CD4-positive, alpha-beta T cell treated with Interleukin-15 for 1 hour (primary cell): ENCODE measurements around the gene KIAA1958.
A peak's percentile ranks its signal among the peaks of the same experiment; 100 is the strongest.

ENCODE experiments used
- DNase-seq: peaks from one replicate; pipeline ENCODE4 v3.0.0-alpha.2; 2020

KIAA1958 gene

GRCh38 chr9:112486221-112487007, at the start of gene KIAA1958:
Gene KIAA1958 (plus strand): TSS chr9:112486827. CDS start chr9:112574081, 87,254 bp downstream.
- DNase-seq = peak; percentile 89

- DNase-seq = no peak
Measured at GRCh38 chr9:112437406-112437805, 49.2 kb upstream of the KIAA1958 start.

- no peak for DNase-seq
Measured at GRCh38 chr9:112439171-112439570, 47.5 kb upstream of the KIAA1958 start.

DNA sequence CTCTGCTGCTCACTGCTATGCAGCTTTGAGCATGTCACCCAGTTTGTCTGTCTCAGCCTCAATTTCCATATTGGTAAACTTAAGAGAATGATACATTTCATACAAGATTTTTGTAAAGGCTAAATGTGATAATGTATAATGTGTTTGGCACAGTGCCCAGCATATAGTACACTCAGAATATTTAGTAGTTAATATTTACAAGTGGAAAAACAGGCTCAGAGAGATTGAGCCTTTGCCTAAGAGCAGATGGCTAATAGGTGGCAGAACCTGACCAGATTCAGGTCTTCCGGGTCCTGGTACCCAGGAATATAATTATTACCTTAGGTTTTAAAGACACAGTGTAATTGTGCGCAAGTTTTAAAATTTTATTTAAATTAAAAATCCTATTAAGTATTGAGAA, 46.8 kb upstream of the KIAA1958 start:
- no peak for DNase-seq

DNA sequence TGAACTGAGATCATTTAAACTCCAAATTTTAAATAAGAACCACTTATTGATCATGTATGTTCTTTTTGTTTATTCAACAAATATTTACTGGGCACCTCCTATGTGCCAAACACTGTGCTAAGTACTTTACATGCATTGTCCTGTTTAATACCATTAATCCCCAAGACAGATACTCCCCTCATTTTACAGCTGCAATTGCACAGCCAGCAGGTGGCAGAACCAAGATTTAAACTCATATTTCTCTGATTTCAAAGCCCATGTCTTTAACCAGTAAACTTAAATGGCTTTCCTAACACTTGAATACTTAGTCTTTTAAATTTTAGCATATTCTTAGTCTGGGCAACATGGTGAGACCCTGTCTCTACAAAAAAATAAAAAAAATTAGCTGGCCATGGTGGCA, 43.4 kb upstream of the KIAA1958 start:
- DNase-seq = peak; percentile 29

- no peak for DNase-seq
Measured at GRCh38 chr9:112443636-112444035, 43.0 kb upstream of the KIAA1958 start.

- DNase-seq = no peak
Measured at GRCh38 chr9:112445196-112445595, 41.4 kb upstream of the KIAA1958 start.

DNA sequence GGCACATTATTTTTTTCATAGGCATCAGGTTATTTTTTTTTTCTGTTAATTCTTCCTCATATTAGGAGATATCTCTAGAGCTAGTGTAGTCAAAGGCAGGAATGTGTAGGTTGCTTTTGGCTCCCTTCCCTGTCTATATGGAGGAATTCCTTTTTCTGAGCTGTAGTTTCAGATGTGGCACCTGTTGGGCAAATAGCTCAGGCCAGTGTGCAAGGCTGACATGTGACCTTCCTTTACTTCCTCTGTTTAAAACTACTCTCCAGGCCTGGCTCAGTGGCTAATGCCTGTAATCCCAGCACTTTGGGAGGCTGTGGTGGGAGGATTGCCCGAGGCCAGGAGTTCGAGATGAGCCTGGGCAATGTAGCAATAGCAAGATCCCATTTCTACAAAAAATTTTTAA, 40.5 kb upstream of the KIAA1958 start:
- no peak for DNase-seq

GRCh38 chr9:112446526-112446925, 40.1 kb upstream of the KIAA1958 start:
- DNase-seq = no peak

GRCh38 chr9:112447283-112447761, 39.3 kb upstream of the KIAA1958 start:
- DNase-seq = no peak

DNA sequence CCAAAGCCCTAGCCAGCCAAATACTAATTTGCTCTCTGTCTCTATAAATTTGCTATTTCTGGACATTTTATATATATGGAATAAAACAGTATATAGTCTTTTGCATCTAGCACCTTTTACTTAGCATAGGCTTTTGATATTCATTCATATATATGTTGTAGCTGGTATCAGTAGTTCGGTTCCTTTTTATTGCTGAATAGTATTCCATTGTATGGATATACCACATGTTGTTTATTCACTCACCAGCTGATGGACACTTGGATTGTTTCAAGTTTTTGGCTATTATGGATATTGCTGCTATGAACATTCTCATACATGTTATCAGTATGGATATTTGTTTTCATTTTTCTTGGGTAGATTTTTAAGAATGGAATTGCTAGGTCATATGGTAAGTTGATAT, 23.8 kb upstream of the KIAA1958 start:
- DNase-seq = no peak

DNA sequence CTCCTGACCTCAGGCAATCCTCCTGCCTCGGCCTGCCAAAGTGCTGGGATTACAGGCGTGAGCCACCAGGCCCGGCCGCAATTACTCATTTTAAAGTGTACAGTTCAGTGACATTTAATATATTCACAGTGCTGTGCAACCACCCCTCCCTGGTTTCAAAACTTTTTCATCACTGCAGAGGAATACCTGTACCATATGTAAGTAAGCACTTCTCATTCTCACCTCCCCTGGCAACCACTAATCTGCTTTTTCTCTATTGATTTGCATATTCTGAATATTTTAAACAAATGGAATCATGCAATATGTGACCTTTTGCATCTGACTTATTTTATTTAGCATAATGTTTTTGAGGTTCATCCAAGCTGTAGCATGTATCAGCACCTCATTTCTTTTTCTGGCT, 21.3 kb upstream of the KIAA1958 start:
- DNase-seq = no peak

DNA sequence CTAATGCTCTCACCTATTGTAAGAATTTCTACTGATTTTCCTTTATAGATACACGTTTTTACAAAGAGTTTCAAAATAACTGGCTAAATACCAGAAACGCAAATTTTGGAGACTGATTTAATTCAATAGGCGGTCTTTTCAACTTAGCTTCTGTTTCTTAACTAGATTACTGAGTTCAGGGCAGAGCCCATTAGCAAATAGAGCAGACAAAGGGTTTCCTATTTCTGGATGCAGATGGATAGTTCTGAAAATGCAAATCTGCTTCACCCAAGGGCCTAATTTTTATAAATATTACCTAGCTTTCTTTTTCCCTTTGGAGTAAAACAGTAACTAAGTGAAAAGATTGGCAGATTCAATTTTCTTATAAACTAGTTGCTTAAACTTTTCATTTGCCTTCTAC, 13.6 kb upstream of the KIAA1958 start:
- DNase-seq = no peak

DNA sequence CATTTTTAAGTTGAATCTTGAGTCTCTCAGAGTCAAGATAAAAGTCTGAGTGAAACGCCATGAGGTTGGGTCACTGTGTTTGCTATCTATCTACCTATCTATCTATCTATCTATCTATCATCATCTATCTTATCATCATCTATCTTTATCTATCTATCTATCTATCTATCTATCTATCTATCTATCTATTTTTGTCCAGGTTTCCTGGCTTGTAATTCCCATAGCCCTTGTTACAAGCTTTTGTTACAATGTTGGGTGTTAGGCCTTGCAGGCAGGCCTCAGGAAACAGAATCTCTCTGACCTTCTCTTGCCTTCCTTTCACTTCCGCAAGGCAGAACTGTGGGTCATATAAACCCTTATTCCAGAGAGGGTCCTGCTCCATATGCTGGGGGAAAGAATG, 12.6 kb upstream of the KIAA1958 start:
- no peak for DNase-seq

GRCh38 chr9:112475318-112475717, 11.3 kb upstream of the KIAA1958 start:
- DNase-seq = no peak

DNA sequence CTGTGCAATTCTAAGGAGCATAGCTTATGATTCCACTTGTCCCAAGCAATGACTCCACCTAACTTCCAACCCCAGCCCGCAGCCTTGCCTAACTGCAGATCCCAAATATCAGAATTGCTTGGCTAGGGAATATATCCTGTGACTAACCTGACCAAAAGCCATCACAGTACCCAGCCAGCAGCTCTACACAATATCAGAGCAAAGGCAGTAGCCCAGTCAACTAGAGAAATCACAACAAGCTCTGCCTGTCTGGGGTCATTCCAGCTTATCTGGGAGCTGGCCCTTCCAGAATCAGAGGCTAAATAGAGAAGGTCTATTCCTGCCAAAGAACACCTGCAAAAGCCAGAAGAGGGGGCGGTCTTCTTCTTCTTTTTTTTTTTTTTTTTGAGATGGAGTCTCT, 9.3 kb upstream of the KIAA1958 start:
- DNase-seq = no peak

GRCh38 chr9:112479221-112479620, 7.4 kb upstream of the KIAA1958 start:
- no peak for DNase-seq

GRCh38 chr9:112484607-112485006, 2.0 kb upstream of the KIAA1958 start:
- DNase-seq = no peak

DNA sequence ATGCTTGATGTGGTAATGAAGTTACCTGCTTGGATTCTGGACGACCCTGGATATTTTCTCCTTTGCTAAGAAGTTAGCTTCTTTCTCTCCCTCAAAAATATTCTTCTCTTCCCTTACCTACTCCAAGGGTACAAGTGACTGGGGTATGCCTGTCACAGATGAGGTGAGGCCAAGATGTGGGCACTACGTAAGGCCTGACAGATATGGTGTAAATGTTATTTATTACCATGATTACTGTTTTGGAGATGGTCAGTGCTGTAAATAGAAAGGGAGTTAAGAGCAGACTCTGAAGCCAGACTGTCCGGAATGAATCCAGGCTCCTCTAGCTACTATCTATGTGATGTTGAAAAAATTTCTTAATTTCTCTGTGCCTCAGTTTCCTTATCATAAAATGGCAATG, 1.1 kb upstream of the KIAA1958 start:
- DNase-seq = no peak

DNA sequence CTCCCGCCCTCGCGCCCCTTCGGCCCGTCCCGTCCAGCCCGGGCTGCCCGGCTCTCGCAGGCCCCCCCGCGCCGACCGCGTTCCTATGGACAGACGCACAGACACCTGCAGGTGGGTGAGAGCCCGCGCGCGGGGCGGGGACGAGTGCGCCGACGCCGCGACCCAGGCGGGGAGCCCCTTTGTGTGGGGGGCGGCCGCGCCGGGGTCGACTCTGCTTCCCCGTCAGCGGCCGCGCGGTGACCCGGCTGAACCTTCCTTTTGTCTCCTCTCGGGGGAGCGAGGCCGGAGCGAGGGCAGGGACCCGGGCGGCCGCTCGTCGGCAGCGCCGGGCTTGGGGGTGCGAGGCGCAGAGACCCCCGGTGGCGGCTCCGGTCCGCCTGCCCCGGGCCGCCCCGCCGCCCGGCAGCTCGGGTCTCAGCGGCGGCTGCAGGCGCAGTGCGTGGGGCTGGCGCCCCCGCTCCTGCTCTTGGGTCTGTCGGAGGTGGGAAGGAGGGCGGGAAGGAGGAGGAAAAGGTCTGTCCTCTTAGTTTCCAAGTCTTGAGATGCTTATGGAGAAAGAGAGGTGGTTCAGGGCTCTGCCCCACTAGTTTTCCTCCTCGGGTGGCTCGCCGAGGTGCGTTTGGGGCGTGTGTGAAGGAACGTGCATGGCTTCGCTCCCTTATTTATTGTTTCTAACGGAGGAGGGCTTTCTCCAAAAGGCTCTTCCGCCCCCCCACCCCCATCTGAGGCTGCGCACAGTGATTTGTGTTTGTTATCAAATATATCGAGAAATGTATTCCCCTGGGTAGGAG, 576 bp downstream of the KIAA1958 start:
- peak; percentile 63 for DNase-seq

DNA sequence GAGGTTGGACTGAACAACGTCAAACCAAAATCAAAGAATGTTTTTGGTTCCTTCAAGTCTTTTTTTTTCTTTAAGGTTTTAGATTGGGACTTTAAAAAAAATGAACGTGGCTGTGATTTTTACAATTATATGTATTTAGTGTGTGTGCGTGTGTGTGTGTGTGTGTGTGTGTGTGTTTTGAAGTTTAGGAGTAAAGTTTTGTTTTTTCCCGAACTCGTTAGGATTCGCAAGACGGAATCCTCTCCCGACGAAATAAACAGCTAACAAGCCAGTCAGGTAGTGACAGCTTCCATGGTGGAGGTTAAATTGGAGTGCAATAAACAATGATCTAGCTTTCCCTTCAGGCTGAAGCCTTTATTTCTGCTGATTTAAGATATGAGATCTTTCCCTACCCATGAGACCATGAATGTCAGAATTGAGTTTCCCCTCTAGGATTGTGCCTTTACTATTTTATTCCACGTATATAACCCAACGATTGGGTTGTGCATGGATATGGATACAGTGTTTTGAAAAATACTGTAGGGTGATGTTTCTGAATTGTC, 1.2 kb downstream of the KIAA1958 start:
- no peak for DNase-seq

DNA sequence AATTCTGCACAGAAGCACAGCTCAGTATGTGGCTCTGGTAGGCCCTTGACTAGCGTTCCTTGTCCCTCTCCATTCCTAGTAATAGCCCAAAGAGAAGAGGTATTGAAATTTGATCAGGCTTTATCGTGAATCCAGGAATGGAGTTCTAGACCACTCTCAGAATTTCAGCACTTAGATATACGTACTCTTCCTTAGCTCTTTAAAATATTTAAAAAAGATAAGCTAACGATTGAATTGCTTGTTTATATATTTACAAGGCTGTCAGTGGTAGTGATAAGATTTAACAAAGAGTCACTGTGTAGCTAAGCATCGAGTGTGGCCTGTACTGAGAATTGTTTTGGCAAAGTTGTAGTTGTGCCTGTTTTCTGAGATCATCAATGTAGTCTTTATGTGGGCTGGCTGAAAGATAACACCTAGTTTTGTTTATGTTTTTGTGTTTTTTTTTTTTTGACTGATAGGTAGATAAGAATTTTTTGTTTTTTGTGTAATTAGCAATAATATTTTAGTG, 2.5 kb downstream of the KIAA1958 start:
- DNase-seq = no peak

DNA sequence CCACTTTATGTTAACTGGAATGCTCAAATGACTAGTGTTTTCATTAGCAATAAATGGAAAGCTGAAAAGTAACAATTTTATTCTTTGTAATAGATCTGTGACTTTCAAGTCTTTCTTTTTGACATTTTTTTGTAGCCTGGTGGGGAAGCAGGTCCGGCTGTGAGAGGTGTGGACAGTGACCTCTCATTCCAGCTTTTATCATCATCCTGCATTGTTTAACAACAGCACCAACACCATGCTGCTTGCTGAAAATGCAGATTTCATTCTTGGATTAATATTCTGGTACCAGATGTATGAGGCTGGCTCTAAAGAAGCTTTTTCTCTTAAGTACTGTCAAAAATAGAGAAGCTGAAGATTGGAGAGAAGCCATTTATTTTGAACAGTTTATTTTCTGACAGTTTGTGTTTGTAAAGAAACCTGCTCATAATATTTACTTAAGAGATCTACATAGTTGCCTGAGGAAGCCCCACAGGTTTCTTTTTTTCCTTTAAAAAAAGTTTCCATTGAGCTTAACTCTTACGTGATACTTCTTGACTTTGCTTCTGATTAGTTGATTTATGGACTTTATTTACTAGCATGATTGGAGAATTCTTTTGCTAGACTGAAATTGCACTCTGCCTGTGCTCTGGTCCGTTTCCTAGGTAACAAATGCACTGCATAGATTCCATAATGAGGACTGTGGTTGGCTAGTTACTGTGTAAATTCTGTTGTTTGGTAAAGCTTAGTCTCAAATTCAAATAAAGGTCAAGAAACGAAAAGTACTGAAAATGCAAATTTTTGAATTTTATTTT, 3.4 kb downstream of the KIAA1958 start:
- no peak for DNase-seq
